GM12878 (cell line): ENCODE measurements around the gene FGF12. TPM values are rescaled to one million over a fixed set of nuclear protein-coding genes. Genes with fewer than 3 reads are reported as not detected.
A peak's percentile ranks its signal among the peaks of the same experiment; 100 is the strongest.

Experiments
- ATF2 ChIP-seq: IDR thresholded peaks from 2 replicates; pipeline ENCODE4 v1.6.1; 2012; ENCODE audit warnings: low read length, inconsistent platforms
- CREB1 ChIP-seq: IDR thresholded peaks from 2 replicates; pipeline ENCODE4 v1.6.1; 2012; ENCODE audit warnings: low read depth, mild to moderate bottlenecking, inconsistent platforms
- CTCF ChIP-seq, 3 experiments: IDR thresholded peaks in 2 of 3; conservative IDR thresholded peaks in 1 of 3; 2 replicates each; pipeline ENCODE4 v1.5.1; 2011; ENCODE audit warnings: low read depth in 3 of 3, low read length in 3 of 3, mild to moderate bottlenecking in 3 of 3, control low read depth in 2 of 3, moderate library complexity in 2 of 3, inconsistent platforms in 1 of 3, mixed read lengths in 1 of 3; ENCODE audit not compliant: control insufficient read depth in 2 of 3, insufficient read depth in 1 of 3; ENCODE audit errors: extremely low read depth in 1 of 3
- ELK1 ChIP-seq: IDR thresholded peaks from 2 replicates; pipeline ENCODE4 v1.6.1; 2012; ENCODE audit warnings: low read depth, low read length, improper control_type of control experiment
- IKZF1 ChIP-seq: fragments of 450-650 bp; conservative IDR thresholded peaks from 2 replicates; pipeline ENCODE4 v1.6.1; 2017; ENCODE audit warnings: antibody characterized with exemption, mild to moderate bottlenecking
- KLF5 ChIP-seq: fragments of 450-650 bp; IDR thresholded peaks from 2 replicates; pipeline ENCODE4 v1.6.1; 2014; ENCODE audit warnings: mild to moderate bottlenecking; ENCODE audit not compliant: partially characterized antibody
- MTA2 ChIP-seq: fragments of 450-650 bp; IDR thresholded peaks from 2 replicates; pipeline ENCODE4 v1.6.1; 2016; ENCODE audit warnings: low read depth, mild to moderate bottlenecking, moderate library complexity
- MXI1 ChIP-seq: fragments of 150-350 bp; IDR thresholded peaks from 2 replicates; pipeline ENCODE4 v1.6.1; 2011; ENCODE audit warnings: low read depth, mild to moderate bottlenecking, inconsistent platforms, low read length, improper control_type of control experiment
- NFXL1 ChIP-seq: fragments of 450-650 bp; IDR thresholded peaks from 2 replicates; pipeline ENCODE4 v1.6.1; 2017; ENCODE audit warnings: antibody characterized with exemption, mild to moderate bottlenecking, borderline replicate concordance
- POLR2A ChIP-seq: IDR thresholded peaks from 2 replicates; pipeline ENCODE4 v1.6.1; 2011; ENCODE audit warnings: low read depth, mild to moderate bottlenecking, low read length
- RAD21 ChIP-seq: IDR thresholded peaks from 2 replicates; pipeline ENCODE4 v1.6.1; 2011; ENCODE audit warnings: mild to moderate bottlenecking, low read depth, low read length, moderate library complexity; ENCODE audit not compliant: insufficient read depth
- RAD51 ChIP-seq: fragments of 450-650 bp; IDR thresholded peaks from 2 replicates; pipeline ENCODE4 v1.6.1; 2016; ENCODE audit warnings: moderate library complexity, mild to moderate bottlenecking, inconsistent platforms
- REST ChIP-seq: IDR thresholded peaks from 2 replicates; pipeline ENCODE4 v1.6.1; 2012; ENCODE audit warnings: mild to moderate bottlenecking, low read depth, low read length
- RUNX3 ChIP-seq: IDR thresholded peaks from 2 replicates; pipeline ENCODE4 v1.6.1; 2012; ENCODE audit warnings: low read length, inconsistent platforms
- SIN3A ChIP-seq: IDR thresholded peaks from 2 replicates; pipeline ENCODE4 v1.6.1; 2012; ENCODE audit warnings: low read depth, low read length, improper control_type of control experiment
- SPI1 ChIP-seq: IDR thresholded peaks from 2 replicates; pipeline ENCODE4 v1.6.1; 2011; ENCODE audit warnings: low read depth, mild to moderate bottlenecking, low read length, moderate library complexity, borderline replicate concordance; ENCODE audit not compliant: insufficient read depth
- STAT1 ChIP-seq: fragments of 450-650 bp; conservative IDR thresholded peaks from 2 replicates; pipeline ENCODE4 v1.6.1; 2014; ENCODE audit warnings: antibody characterized with exemption, mild to moderate bottlenecking
- SUPT20H ChIP-seq: IDR thresholded peaks from 2 replicates; pipeline ENCODE4 v1.6.1; 2011; ENCODE audit warnings: low read depth, mild to moderate bottlenecking, low read length, moderate library complexity, borderline replicate concordance; ENCODE audit not compliant: control insufficient read depth
- SUZ12 ChIP-seq: fragments of 200-600 bp; sonication (generic); IDR thresholded peaks from one replicate; pipeline ENCODE4 v1.6.1; 2018; ENCODE audit warnings: antibody characterized with exemption, mild to moderate bottlenecking; ENCODE audit not compliant: unreplicated experiment
- TARDBP ChIP-seq: IDR thresholded peaks from 2 replicates; pipeline ENCODE4 v1.6.1; 2016; ENCODE audit warnings: borderline replicate concordance
- WRNIP1 ChIP-seq: IDR thresholded peaks from 2 replicates; pipeline ENCODE4 v1.6.1; 2011; ENCODE audit warnings: low read depth, low read length, improper control_type of control experiment, borderline replicate concordance
- ZNF207 ChIP-seq: fragments of 450-650 bp; IDR thresholded peaks from 2 replicates; pipeline ENCODE4 v1.6.1; 2014; ENCODE audit warnings: antibody characterized with exemption, mild to moderate bottlenecking, borderline replicate concordance
- ZNF622 ChIP-seq: fragments of 450-650 bp; IDR thresholded peaks from 2 replicates; pipeline ENCODE4 v1.6.1; 2017; ENCODE audit warnings: mild to moderate bottlenecking, inconsistent platforms
- ZZZ3 ChIP-seq: IDR thresholded peaks from 2 replicates; pipeline ENCODE4 v1.6.1; 2011; ENCODE audit warnings: low read depth; ENCODE audit not compliant: control insufficient read depth, insufficient read length
- polyA plus RNA-seq, 11 experiments: library from polyadenylated mRNA; depleted of rRNA in 4 of 11; unstranded in 6 of 11; stranded (reverse) in 5 of 11; fragments of >200 nt; fragmentation: Nextera tagmentation in 4 of 11; fragmentation: Illumina TruSeq in 1 of 11; extraction: Ambion mirVana in 4 of 11; extraction: Trizol in 1 of 11; gene quantifications; 1 replicate in 1 of 11; 2 replicates in 10 of 11; pipeline versions ENCODE4 v1.2.1 to v1.2.3, GENCODE V29; 2011 to 2016; ENCODE audit warnings: inconsistent platforms in 2 of 11, missing spikeins in 2 of 11, low read depth in 1 of 11
- total RNA-seq, 4 experiments: library from RNA; depleted of rRNA in 3 of 4; stranded (reverse); fragments of >200 nt in 3 of 4; fragmentation: Illumina TruSeq in 1 of 4; extraction: Trizol in 1 of 4; gene quantifications; 2 replicates each; pipeline versions ENCODE4 v1.2.1 to v1.2.3, GENCODE V29; 2013 to 2021

The FGF12 gene
- total and polyA plus RNA-seq, 10 of the 15 experiments (the other 5 are each of a cell fraction or from before 2014, with no cell fraction given) = 0.03 to 0.43 (median 0.13) TPM; not detected in 7

- TF ChIP-seq RAD21 (no peak), POLR2A (no peak), WRNIP1 (no peak), SUPT20H (no peak), REST (no peak), KLF5 (no peak), TARDBP (no peak), SUZ12 (no peak), ZNF207 (no peak), IKZF1 (peak; percentile 83), CTCF (IDR thresholded peaks at IDR 0.05 in 2 of 3, conservative IDR thresholded peaks at IDR 0.05 in 1 of 3; ENCODE audit: control insufficient read depth in 2 of 3, extremely low read depth in 1 of 3, insufficient read depth in 1 of 3, low read depth in 3 of 3, low read length in 3 of 3) (no peak), RUNX3 (peak; percentile 1; the same call in 1 of the 2 replicates), ATF2 (peak; percentile 51; the same call in 1 of the 2 replicates), MXI1 (no peak), NFXL1 (no peak), RAD51 (no peak), ZNF622 (no peak), ELK1 (no peak), CREB1 (no peak), MTA2 (peak; percentile 78), SIN3A (no peak), ZZZ3 (no peak), STAT1 (no peak), SPI1 (no peak; the same call in 1 of the 2 replicates)
Observed at GRCh38 chr3:192122832-192123594, 604.3 kb downstream of the FGF12 start (continued).
